BJ (cell line): ENCODE data around the gene GRM7. TPM values are rescaled to one million over a fixed set of nuclear protein-coding genes. Genes with fewer than 3 reads are reported as not detected.

Experiments
- CTCF ChIA-PET: fragments of 350-600 bp; formaldehyde crosslinking; extraction: SDS; loops from one replicate; lab custom pipeline; 2021; ENCODE audit warnings: antibody characterized with exemption, inconsistent platforms; lab: Yijun Ruan, JAX
- POLR2A ChIA-PET: fragments of 300-600 bp; sonication (Branson Sonifier 250); formaldehyde crosslinking; extraction: SDS; loops from one replicate; lab custom pipeline; 2021; ENCODE audit warnings: antibody characterized with exemption; lab: Charles Lee
- DNase-seq: peaks from one replicate; pipeline ENCODE4 v3.0.0-alpha.2; 2011; ENCODE audit warnings: low read depth
- H3K27me3 ChIP-seq: 2 replicates; pipeline ENCODE4 v1.6.0; 2011; ENCODE audit warnings: low read length; ENCODE audit not compliant: control insufficient read depth, insufficient read depth
- H3K36me3 ChIP-seq: 2 replicates; pipeline ENCODE4 v1.5.1; 2011; ENCODE audit warnings: low read length; ENCODE audit not compliant: control insufficient read depth, insufficient read depth
- H3K4me3 ChIP-seq: 2 replicates; pipeline ENCODE4 v1.5.1; 2011; ENCODE audit warnings: low read depth, mild to moderate bottlenecking, control low read depth, low read length
- CTCF ChIP-seq: IDR thresholded peaks from 2 replicates; pipeline ENCODE4 v1.5.1; 2011; ENCODE audit warnings: low read depth, mild to moderate bottlenecking, control low read depth, inconsistent platforms, low read length, moderate library complexity; ENCODE audit not compliant: insufficient read depth
- polyA plus RNA-seq: library from polyadenylated mRNA; depleted of rRNA; stranded (reverse); fragments of >200 nt; gene quantifications from 2 replicates; pipeline ENCODE4 v1.2.3, GENCODE V29; 2011

GRM7 gene
- polyA plus RNA-seq, 1 experiment: not detected

GRCh38 chr3:7207928-7208327, 347.0 kb downstream of the GRM7 start:
- POLR2A ChIA-PET: no interaction called here
- H3K36me3 ChIP-seq: no peaks in the 10 kb centered on the region
- TF ChIP-seq CTCF: no peak
- no peak for DNase-seq
- H3K4me3 ChIP-seq: no peak overlapping the region
- no peaks in the 10 kb centered on the region for H3K27me3 ChIP-seq
- CTCF ChIA-PET: no interaction called here

DNA sequence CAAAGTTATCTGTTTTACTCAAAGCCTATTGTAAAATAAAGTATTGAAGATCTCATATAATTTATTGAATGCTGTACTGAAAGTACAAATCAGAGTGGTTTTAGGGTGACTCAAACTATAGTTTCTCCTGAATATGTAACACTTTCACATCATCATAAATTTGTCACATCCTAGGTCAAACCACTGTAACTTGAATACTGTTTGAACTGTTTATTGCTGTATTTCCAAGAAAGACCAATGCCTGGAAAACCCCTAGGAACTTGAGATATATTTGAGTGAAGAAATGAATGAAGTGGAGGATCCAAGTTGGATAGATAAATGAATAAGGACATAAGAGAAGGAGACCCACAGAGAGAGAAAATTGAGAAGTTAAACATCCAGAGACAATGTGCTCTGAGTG, 348.2 kb downstream of the GRM7 start:
- DNase-seq: no peak
- ChIA-PET CTCF (no interaction called here), POLR2A (no interaction called here)
- Histone ChIP-seq H3K27me3 (no peaks in the 10 kb centered on the region), H3K36me3 (no peaks in the 10 kb centered on the region), H3K4me3 (no peak overlapping the region)
- no peak for TF ChIP-seq CTCF

GRCh38 chr3:7211740-7212139, 350.8 kb downstream of the GRM7 start:
- DNase-seq: no peak
- no peak for TF ChIP-seq CTCF
- CTCF ChIA-PET: interaction anchor here (0.6 kb wide), 1 partner anchor 290 kb away, joined by 3 read pairs; no protein-coding TSS in a partner anchor
- Histone ChIP-seq H3K4me3 (no peak overlapping the region), H3K36me3 (no peaks in the 10 kb centered on the region), H3K27me3 (no peaks in the 10 kb centered on the region)
- POLR2A ChIA-PET: interaction anchor here (0.5 kb wide), 1 partner anchor 1642 kb away, joined by 5 read pairs; no protein-coding TSS in a partner anchor

DNA sequence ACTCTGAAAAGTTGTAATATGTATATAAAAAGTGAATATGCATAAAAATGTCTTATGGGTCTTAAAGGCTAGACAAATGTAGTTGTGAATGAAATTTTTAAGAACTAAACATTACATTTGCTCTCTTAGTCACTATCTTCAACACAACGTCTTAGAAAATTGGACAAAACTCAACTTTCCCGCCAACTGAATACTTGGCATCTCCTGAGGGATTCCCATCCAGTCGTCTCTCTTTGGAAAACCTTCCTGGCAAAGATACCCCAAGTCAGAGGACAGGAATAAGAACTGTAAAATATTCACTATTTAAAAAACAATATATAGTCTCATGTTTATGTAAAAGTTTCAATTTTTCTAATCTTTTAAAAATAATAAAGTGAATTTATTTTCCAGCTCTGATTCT, 354.8 kb downstream of the GRM7 start:
- ChIA-PET CTCF (no interaction called here), POLR2A (no interaction called here)
- Histone ChIP-seq H3K4me3 (no peak overlapping the region), H3K36me3 (no peaks in the 10 kb centered on the region), H3K27me3 (no peaks in the 10 kb centered on the region)
- no peak for DNase-seq
- no peak for TF ChIP-seq CTCF

- TF ChIP-seq CTCF: no peak
- no peaks in the 10 kb centered on the region for H3K27me3 ChIP-seq
- no peak overlapping the region for H3K4me3 ChIP-seq
- no peak for DNase-seq
- ChIA-PET CTCF (no interaction called here), POLR2A (no interaction called here)
- H3K36me3 ChIP-seq: no peaks in the 10 kb centered on the region
Observed at GRCh38 chr3:7226393-7226792, 365.5 kb downstream of the GRM7 start.
